HG03575 (cell line): ENCODE results near the gene VDR.

Experiments
- ATAC-seq: cut with Tn5 transposase; IDR thresholded peaks from one replicate; pipeline ENCODE4 v1.9.1; 2021; ENCODE audit not compliant: unreplicated experiment, insufficient number of reproducible peaks, low FRiP score; ENCODE audit errors: extremely low read depth

The VDR gene

GRCh38 chr12:47904713-47905709, at the start of gene VDR:
TSS of gene VDR (minus strand) at chr12:47904994. CDS start at chr12:47879113, 25,881 bp downstream.
- ATAC-seq = no peak

DNA sequence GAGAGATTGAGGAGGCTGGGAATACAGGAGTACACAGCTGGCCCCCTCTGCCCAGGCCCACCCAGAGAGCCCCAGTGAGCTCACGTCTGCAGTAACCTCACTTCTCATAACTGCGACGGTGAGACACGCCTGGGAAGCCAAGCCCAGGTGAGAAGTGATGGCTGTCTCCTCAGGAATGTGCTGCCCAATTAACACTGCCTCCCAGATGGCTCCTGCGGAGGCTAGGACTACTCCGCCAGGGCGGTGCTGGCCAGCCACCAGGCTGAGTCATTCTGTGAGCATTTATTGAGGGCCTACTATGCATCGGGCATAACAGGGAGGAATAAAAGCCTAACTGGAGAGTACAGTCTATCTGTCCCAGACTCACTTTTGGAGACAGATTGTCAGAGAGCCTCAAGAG, 49.3 kb upstream of the VDR start:
- no peak for ATAC-seq

DNA sequence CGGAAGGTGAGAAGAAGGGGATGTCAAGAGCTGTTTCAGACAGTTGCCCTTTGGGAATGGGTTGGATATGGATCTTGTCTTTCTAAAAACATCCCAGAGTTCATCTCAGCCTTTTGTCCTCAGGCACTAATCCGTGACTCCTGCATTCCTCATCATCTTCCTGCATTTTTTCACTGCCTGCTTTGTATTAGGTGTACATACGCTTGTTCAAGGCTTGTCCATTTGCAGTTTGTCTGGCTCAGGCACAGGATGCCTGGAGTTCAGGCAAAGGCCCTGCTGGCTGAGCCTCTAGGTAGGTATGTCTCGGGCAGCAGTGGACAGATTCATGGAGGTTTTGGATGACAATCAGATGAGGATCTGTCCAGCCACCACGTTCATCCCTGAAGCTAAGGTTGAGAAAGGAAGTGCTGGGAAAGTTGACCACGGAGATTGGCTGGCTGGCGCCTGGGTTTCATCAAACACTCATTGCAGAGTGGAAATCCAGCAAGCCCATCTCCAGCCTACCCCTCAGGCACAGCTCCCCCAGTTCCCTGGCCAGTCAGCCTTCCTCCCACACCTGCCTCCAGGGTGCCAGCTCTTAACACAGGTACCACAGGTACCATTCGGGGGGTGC, 46.2 kb upstream of the VDR start:
- no peak for ATAC-seq

DNA sequence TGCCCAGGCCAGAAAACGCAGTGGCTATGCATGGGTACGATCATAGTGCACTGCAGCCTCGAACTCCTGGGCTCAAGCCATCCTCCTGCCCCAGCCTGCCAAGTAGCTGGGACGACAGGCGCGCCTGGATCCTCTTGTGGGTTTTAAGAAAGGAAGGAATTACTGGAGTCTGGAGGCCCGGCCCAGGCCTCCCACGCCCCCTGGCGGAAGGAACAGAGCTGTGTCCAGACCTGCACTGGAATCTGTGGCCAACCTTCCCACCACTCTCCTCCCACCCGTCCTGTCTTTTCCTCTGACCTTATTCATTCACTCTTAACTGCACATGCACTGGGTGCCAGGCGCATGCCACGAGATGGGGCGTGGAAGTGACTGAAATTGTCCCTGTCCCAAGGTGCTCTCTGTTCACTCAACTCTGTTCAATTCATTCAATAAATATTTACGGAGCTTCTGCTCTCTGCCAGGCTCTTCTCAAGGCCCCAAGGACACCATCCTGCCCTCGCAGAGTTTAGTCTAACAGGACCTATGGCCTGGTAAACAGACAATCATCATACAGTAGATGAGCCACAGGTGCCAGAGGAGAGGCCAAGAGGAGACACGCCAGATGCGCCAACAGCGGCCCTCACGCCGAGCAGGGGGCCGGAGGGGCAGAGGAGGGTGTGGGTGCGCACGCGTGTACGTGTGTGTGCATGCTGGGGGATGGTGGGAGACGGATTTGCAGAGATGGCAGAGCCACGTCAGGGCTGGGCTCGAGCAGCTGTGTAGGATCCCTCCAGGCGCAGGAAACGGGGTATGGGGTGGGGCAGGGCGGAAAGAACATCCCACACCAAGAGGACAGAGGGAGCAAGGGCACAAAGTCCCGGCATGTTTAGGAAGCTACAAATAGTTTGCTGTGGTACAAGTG, 44.9 kb upstream of the VDR start:
- ATAC-seq = no peak

- no peak for ATAC-seq
These were observed 42.5 kb upstream of the VDR start for GRCh38 chr12:47947341-47947740.

DNA sequence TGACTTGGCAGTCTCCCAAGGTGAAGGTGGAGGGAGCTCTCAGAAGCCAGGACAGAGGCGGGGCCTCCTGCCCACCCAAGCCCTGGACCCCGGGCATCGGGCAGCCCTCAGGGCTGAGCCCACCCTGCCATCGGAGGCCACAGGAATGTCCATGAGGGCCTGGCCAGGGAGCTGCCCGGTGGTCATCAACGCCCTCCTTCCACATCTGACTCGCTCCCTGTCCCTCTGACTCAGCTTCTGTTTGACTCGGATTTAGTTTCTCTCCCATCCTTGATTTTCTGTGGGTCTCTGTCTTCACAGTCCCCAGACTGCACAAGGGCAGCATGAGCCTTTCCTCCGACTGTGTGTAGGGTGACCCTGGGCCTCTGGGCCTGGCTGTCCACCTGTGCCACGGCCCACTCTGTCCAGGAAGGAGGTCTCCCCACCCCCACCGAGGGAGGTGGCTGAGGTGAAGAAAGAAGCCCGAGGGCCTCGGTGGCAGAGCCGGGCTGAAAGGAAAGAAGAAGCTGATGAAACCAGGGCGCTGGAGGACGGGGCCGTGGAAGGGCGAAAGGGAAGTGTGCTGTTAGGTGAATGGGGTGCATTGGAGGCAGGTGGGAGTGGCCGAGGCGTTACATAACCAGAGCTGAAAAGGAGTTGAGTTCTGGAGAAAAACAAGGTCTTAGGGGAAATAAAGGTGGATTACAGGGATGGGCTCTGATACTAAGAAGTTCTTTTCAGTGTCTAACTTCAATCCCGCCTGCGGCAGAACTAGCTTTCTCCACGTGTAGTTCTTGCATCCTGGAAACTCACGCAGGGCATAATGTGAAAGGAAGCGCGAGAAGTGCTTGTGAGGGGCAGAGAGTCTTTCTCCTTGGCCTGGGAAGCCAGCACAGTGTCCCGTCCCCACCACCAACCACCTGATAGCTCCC, 41.9 kb upstream of the VDR start:
- ATAC-seq = no peak

GRCh38 chr12:47945341-47945728, 40.5 kb upstream of the VDR start:
- ATAC-seq = no peak

- no peak for ATAC-seq
These were observed 40.0 kb upstream of the VDR start for GRCh38 chr12:47944685-47945340.

DNA sequence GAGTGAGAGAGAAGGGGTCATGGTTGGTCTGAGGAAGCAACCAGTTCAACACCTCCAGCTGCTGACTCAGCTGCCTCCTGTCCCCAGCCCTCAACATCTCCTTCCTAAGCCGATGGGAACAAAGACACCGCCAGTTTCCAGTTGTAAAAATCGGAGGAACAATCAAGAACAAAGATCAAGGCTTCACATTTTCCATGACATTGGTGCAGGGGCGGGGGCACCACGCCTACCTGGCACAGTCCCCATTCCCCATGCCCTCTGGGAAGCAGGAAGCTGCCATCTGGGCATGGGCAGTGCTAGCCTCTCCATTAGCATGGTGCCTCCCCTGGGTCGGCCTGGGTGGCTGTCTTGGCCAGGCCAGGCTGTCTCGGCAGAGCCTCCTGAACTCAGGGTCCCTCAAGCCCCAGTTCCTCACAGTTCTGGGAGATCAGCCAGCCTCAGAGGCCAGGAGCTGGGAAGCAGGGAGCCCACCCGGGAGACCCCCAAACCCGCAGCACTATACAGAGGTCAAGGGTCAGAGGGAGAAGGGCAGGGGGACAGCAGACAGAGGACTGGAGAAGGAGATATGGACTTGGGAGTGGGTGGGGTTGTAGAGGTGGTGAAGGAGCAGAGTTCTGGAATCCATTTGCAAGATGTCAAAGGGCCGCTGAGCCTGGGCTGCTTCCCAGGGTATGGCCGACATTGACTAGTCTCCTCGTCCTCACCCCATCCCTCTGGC, 39.0 kb upstream of the VDR start:
- no peak for ATAC-seq

DNA sequence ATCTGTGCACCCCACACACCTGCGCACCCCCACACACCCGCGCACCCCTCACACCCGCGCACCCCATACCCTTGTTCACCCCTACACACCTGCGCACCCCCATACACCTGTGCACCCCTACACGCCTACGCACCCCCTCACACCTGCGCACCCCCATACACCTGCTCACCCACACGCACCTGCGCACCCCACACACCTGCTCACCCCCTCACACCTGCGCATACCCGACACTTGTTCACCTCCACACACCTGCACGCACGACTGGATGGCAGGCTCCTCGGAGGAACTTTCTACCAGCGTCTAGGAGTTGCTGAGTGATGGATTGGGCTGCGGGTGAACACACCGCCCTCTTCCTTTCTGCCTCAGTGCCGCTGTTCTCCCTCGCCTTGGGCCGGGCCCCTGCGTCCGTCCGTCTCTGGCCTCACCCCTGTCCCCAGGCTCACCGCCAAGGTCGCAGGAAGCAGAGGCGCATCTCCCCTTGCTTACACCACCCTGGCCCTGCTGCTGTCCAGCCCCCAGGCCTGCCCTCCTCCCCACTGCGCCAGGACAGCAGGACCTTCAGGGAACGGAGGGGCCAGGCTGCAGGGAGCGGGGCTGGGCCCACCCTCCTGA, 37.9 kb upstream of the VDR start:
- ATAC-seq = no peak

DNA sequence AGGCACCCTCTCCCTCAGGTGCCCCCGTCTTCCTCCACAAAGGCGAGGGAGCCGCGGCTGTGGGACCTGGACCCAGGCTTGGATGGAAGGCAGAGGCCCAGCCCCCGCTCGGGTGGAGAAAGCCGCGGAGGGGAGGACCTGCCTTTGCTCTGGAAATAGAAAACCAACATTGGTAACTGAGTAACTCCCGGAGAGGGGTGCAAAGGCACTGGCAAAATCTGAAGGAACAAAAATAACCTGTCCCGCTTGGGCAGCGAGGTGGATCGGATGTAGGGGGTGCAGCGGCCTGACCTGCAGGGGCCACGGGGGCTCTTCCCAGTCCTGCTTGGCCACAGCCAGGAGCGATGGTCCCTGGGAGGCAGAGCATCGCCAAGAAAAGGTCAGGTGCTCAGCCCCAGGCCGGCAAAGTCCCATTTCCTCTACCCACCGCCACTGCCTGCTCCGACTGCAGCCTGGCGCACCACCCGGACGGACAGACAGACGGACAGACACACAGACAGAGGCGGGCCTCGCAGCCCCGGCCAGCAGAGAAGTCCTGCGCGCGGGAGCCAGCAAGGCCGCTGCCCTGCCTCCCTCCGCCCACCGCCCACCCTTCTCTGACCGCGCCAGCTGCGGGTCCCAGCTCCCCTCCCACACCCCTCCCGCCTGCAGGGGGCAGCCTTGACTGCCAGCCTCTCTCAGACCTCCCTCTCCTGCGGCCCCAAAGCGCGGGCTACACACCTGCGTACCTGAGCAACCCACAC, 37.2 kb upstream of the VDR start:
- ATAC-seq = no peak

DNA sequence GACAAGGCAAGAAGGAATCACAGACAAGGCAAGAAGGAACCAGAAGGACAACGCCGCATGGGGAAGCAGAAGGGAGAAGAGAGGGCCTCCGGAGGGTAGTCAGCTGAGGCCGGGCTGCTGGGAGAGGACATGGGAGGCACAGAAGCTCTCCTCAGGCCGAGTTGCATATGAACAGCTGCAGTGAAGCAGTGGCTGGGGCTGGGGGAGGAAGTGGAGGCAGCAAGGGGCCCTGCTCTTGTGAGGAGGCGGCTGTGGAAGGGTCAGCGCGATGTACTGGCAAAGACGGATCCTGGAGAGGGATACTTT, 36.6 kb upstream of the VDR start:
- no peak for ATAC-seq

- ATAC-seq = no peak
These were observed 36.1 kb upstream of the VDR start for GRCh38 chr12:47940773-47941474.

DNA sequence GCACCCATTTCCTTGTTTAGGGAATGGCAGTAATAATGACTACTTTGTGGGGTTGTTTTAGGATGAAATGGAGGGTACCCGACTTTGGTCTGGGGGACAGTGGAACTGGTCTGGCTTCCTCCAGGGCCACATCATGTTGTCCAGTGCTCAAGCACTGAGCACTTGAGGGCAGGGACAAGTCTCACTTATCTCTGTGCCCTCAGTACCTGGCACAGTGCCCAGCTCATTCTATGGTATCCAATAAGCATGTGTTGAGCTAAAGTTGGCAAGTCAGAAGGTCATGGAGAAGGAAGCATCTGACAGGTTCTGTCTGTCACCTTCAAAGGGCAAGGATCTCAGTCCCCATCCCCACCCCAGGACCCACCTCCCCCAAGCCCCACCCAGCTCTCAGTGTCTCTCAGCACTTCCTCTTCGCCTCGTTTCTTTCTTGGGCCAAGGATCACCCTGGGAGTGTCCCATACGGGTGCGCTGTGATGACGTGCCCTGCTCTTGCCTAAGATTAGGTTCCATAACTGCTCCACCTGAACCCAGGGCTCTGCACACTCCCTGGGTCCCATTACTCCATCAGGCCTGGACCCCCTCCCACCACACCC, 34.3 kb upstream of the VDR start:
- ATAC-seq = no peak

GRCh38 chr12:47938594-47938993, 33.8 kb upstream of the VDR start:
- no peak for ATAC-seq

DNA sequence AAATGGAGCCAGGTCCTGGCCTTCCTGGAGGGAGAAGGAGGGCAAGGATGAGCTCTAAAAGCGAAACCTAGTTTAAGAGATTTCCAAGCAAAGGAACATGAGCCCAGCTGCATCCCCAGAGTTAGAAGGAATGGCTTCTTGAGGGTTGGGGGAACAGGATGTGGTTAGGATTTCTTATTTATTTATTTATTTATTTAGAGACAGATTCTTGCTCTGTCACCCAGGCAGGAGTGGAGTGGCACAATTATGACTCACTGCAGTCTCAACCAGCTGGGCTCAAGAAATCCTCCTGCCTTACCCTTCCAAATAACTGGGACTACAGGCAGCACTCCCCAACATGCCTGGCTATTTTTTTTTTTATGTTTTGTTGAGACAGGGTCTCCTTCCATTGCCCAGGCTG, 33.3 kb upstream of the VDR start:
- no peak for ATAC-seq
